Cardiac muscle cell (in vitro differentiated cells and primary cell): ENCODE results near the gene IGFBP4. TPM values are rescaled to one million over a fixed set of nuclear protein-coding genes. Genes with fewer than 3 reads are reported as not detected.
"Not testable (repeated sequence)": the region's sequence is repeated elsewhere in the genome, so short reads cannot be mapped to it uniquely, and the experiment has no call there.

Experiments used
- DNase-seq, 2 donors: peaks; one replicate each; pipeline versions ENCODE4 v3.0.0 to v3.0.0-alpha.2; 2010 to 2017; ENCODE audit warnings: low read depth in 1 of 2, low spot score in 1 of 2
- H3K27ac ChIP-seq: fragments of 200-600 bp; sonication (generic); 2 replicates; pipeline ENCODE4 v1.5.1; 2016
- H3K27me3 ChIP-seq: fragments of 200-600 bp; sonication (generic); 2 replicates; pipeline ENCODE4 v1.6.0; 2016; ENCODE audit warnings: control low read depth
- H3K36me3 ChIP-seq: fragments of 200-600 bp; sonication (generic); 2 replicates; pipeline ENCODE4 v1.5.1; 2016; ENCODE audit warnings: control low read depth
- H3K4me1 ChIP-seq: fragments of 200-600 bp; sonication (generic); 2 replicates; pipeline ENCODE4 v1.8.1; 2017; ENCODE audit warnings: low read depth, mild to moderate bottlenecking, mixed run types
- H3K4me3 ChIP-seq: fragments of 200-600 bp; sonication (generic); 2 replicates; pipeline ENCODE4 v1.5.1; 2016; ENCODE audit warnings: mild to moderate bottlenecking
- H3K9me3 ChIP-seq: fragments of 200-600 bp; sonication (generic); 2 replicates; pipeline ENCODE4 v1.5.1; 2017; ENCODE audit warnings: low read depth, mild to moderate bottlenecking, control low read depth
- polyA plus RNA-seq: library from polyadenylated mRNA; unstranded; fragments of >200 nt; fragmentation: Nextera tagmentation; extraction: Ambion mirVana; gene quantifications from 2 replicates; pipeline ENCODE4 v1.2.1, GENCODE V29; 2016
- total RNA-seq: library from RNA; depleted of rRNA; stranded (reverse); fragments of >200 nt; gene quantifications from 2 replicates; pipeline ENCODE4 v1.2.3, GENCODE V29; 2016
- TF ChIP-seq, protein P1 (sequence below): IDR thresholded peaks from 2 replicates; pipeline ENCODE4 v1.5.1; 2012; ENCODE audit warnings: low read depth, mild to moderate bottlenecking, low read length

IGFBP4 gene
- total and polyA plus RNA-seq, 2 experiments from 2014 or later = 87.4 to 109 TPM

DNA sequence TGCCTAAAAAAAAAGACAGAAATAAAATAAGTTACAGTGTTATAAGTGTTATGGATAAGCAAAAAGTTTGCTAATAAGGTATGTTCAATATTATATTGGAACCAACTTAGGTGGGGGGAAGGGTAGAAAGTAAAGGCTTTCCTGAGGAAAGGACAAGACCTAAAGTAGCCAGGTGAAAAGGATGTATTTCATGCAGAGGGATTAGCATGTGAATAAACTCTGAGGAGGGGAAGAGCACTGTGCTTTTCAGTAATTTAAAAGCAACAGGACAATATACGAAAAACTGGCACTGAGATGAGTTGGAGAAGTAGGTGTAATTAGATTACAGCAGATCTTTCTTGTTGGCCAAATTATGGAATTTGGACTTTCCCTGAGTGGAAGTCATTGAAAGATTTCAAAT is 33.2 kb upstream of the IGFBP4 start:
- H3K4me3 ChIP-seq = no peak overlapping the region

GRCh38 chr17:40411821-40412220 is 31.4 kb upstream of the IGFBP4 start:
- Histone ChIP-seq H3K27me3 (no peaks in the 10 kb centered on the region), H3K9me3 (no peaks in the 10 kb centered on the region), H3K4me3 (no peak overlapping the region), H3K4me1 (no peaks in the 10 kb centered on the region), H3K36me3 (peaks cover 25% of the 10 kb centered on the region), H3K27ac (no peak overlapping the region)
- TF ChIP-seq, protein P1, sequence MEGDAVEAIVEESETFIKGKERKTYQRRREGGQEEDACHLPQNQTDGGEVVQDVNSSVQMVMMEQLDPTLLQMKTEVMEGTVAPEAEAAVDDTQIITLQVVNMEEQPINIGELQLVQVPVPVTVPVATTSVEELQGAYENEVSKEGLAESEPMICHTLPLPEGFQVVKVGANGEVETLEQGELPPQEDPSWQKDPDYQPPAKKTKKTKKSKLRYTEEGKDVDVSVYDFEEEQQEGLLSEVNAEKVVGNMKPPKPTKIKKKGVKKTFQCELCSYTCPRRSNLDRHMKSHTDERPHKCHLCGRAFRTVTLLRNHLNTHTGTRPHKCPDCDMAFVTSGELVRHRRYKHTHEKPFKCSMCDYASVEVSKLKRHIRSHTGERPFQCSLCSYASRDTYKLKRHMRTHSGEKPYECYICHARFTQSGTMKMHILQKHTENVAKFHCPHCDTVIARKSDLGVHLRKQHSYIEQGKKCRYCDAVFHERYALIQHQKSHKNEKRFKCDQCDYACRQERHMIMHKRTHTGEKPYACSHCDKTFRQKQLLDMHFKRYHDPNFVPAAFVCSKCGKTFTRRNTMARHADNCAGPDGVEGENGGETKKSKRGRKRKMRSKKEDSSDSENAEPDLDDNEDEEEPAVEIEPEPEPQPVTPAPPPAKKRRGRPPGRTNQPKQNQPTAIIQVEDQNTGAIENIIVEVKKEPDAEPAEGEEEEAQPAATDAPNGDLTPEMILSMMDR = no peak
- no peak for DNase-seq

More for the DNA sequence above, 33.2 kb upstream of the IGFBP4 start:
- TF ChIP-seq, protein P1 = no peak
- Histone ChIP-seq H3K9me3 (no peaks in the 10 kb centered on the region), H3K27ac (no peak overlapping the region), H3K4me1 (no peaks in the 10 kb centered on the region), H3K36me3 (peaks cover 33% of the 10 kb centered on the region), H3K27me3 (no peaks in the 10 kb centered on the region)
- DNase-seq = no peak

DNA sequence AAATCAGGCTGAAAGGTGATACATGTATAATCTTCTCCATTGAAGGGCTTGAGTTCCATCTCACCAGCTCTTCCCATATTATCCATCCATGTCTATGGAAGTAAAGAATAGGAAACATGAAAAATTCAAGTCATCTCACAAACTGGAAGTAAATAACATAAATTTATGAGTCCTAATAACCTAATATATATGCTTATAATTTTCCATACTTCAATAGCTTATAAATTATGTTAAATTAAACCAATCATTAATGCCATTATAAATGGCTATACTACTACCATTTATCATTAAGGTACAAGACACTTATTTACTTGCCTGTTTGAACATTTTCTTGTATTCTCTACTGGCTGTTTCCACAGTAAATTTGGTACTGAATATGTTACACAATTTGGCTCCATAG is 30.4 kb upstream of the IGFBP4 start:
- Histone ChIP-seq H3K36me3 (peaks cover 19% of the 10 kb centered on the region), H3K27ac (no peak overlapping the region), H3K4me1 (no peaks in the 10 kb centered on the region)

GRCh38 chr17:40414312-40414711 is 28.9 kb upstream of the IGFBP4 start:
- not testable (repeated sequence) for H3K9me3 ChIP-seq, H3K27ac ChIP-seq, H3K4me3 ChIP-seq, H3K4me1 ChIP-seq, H3K27me3 ChIP-seq, DNase-seq
- H3K36me3 ChIP-seq = peaks cover 19% of the 10 kb centered on the region

More for the DNA sequence above, 30.4 kb upstream of the IGFBP4 start:
- no peaks in the 10 kb centered on the region for H3K9me3 ChIP-seq
- H3K27me3 ChIP-seq = no peaks in the 10 kb centered on the region
- TF ChIP-seq, protein P1 = no peak
- H3K4me3 ChIP-seq = no peak overlapping the region
- DNase-seq = no peak

DNA sequence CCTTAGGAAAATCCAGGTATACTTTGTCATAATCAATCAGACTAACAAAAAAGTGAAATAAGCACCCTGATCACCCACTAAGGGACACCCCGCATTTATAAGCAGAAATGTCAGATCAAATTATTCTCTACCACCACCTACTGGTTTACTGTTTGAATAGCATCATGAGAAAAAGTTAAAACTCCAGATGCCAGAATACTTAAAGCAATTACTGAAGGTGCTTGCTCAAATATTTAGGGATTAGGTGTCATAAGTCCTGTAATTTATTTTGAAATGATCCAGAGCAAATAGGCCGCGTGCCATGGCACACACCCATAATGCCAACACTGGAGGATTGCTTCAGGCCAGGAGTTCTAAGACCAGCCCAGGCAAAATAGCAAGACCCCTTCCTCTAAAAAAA is 27.9 kb upstream of the IGFBP4 start:
- Histone ChIP-seq H3K4me3 (peak overlapping the region; percentile 87), H3K36me3 (peaks cover 15% of the 10 kb centered on the region), H3K4me1 (no peaks in the 10 kb centered on the region), H3K9me3 (no peaks in the 10 kb centered on the region), H3K27me3 (no peaks in the 10 kb centered on the region), H3K27ac (no peak overlapping the region)
- TF ChIP-seq, protein P1 = peak; percentile 67
- peak; percentile 36 to 65 for DNase-seq

DNA sequence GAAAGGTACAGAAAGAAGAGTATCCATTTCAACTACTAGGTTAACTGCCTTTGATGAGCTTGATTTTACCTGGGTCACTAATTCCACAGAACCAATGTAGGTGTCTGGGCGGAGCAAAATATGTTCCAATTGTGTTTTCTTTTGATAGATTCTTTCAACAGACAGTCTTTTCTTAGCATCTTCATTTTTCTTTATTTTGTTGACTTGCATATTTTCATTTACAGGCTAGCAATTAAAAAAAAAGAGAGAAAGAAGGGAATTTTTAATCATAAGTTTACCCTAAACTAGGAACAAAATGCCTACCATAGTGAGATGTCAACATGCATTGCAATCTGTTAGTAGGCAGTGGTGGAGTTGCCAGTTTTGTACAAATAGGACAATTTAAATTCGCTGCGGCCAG is 26.6 kb upstream of the IGFBP4 start:
- peaks cover 9% of the 10 kb centered on the region for H3K36me3 ChIP-seq
- no peaks in the 10 kb centered on the region for H3K9me3 ChIP-seq
- TF ChIP-seq, protein P1 = no peak
- H3K27ac ChIP-seq = no peak overlapping the region
- no peak for DNase-seq
- H3K4me1 ChIP-seq = no peaks in the 10 kb centered on the region
- peak overlapping the region; percentile 87 for H3K4me3 ChIP-seq
- no peaks in the 10 kb centered on the region for H3K27me3 ChIP-seq
